ENCODE data around the gene NPY4R2. TPM values are rescaled to one million over a fixed set of nuclear protein-coding genes. Genes with fewer than 3 reads are reported as not detected.
"Not testable (repeated sequence)": the region's sequence is repeated elsewhere in the genome, so short reads cannot be mapped to it uniquely, and the experiment has no call there.

Gene NPY4R2
- total RNA-seq, 3 donors from 2014 or later, result 4.4 to 22.8 (median 18.9) TPM

- H3K4me3 ChIP-seq; H3K9me3 ChIP-seq; H3K36me3 ChIP-seq (ENCODE audit: low read depth); H3K4me1 ChIP-seq (ENCODE audit: low read depth); intact Hi-C loops (cut with DNase I, micrococcal nuclease): not testable (repeated sequence)
- DNase-seq (peak in 1 of 3 donors; percentile 57), ATAC-seq (peak; percentile 52)
Measured at GRCh38 chr10:47943328-47943727, 24.9 kb downstream of the NPY4R2 start.

DNA sequence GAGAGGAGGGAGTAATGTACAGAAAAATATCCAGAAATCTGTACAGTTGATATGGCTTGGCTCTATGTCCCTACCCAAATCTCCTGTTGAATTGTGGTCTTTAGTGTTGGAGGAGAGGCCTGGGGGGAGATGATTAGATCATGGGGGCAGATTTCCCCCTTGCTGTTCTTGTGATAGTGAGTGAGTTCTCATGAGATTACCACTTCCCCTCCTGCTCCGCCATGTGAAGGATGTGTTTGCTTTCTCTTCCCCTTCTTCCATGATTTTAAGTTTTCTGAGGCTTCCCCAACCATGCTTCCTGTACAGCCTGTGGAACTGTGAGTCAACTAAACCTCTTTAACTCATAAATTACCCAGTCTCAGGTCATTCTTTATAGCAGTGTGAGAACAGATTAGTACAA, 29.0 kb downstream of the NPY4R2 start:
- DNase-seq; H3K9me3 ChIP-seq; ATAC-seq; H3K4me3 ChIP-seq; H3K36me3 ChIP-seq (ENCODE audit: low read depth); H3K4me1 ChIP-seq (ENCODE audit: low read depth); intact Hi-C loops (cut with DNase I, micrococcal nuclease): not testable (repeated sequence)

- intact Hi-C loops (cut with DNase I, micrococcal nuclease); H3K4me1 ChIP-seq (ENCODE audit: low read depth); H3K9me3 ChIP-seq; ATAC-seq; H3K36me3 ChIP-seq (ENCODE audit: low read depth); DNase-seq; H3K4me3 ChIP-seq: not testable (repeated sequence)
Measured at GRCh38 chr10:47957158-47957557, 38.7 kb downstream of the NPY4R2 start.

GRCh38 chr10:47959677-47960076, 41.2 kb downstream of the NPY4R2 start:
- not testable (repeated sequence) for ATAC-seq

GRCh38 chr10:47960699-47961098, 42.2 kb downstream of the NPY4R2 start:
- H3K9me3 ChIP-seq; DNase-seq; H3K4me1 ChIP-seq (ENCODE audit: low read depth); intact Hi-C loops (cut with DNase I, micrococcal nuclease); H3K36me3 ChIP-seq (ENCODE audit: low read depth); H3K4me3 ChIP-seq: not testable (repeated sequence)
- peak; percentile 69 for ATAC-seq

More at GRCh38 chr10:47959677-47960076, 41.2 kb downstream of the NPY4R2 start:
- DNase-seq; H3K4me3 ChIP-seq; H3K9me3 ChIP-seq; H3K4me1 ChIP-seq (ENCODE audit: low read depth); intact Hi-C loops (cut with DNase I, micrococcal nuclease); H3K36me3 ChIP-seq (ENCODE audit: low read depth): not testable (repeated sequence)

DNA sequence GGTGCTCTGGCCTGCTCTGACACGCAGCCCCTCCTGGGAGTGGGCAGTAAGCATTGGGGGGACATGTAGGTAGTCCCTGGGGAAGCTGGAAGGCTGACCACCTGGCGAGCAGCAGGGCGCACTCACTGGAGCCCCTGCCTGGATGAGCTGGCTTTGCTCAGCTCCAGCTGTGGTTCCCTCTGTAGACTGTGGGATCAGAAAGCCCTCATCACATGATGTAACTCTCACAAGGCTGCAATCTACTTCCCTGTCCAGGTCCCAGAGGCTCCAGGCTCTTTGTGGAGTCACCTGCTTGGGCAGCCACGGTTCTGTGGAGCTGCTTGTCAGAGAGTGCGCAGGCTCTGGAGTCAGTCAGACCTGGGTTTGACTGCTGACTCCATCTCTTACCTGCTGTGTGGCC, 44.3 kb downstream of the NPY4R2 start:
- H3K9me3 ChIP-seq; ATAC-seq; H3K36me3 ChIP-seq (ENCODE audit: low read depth); intact Hi-C loops (cut with DNase I, micrococcal nuclease); H3K4me3 ChIP-seq; DNase-seq; H3K4me1 ChIP-seq (ENCODE audit: low read depth): not testable (repeated sequence)

DNA sequence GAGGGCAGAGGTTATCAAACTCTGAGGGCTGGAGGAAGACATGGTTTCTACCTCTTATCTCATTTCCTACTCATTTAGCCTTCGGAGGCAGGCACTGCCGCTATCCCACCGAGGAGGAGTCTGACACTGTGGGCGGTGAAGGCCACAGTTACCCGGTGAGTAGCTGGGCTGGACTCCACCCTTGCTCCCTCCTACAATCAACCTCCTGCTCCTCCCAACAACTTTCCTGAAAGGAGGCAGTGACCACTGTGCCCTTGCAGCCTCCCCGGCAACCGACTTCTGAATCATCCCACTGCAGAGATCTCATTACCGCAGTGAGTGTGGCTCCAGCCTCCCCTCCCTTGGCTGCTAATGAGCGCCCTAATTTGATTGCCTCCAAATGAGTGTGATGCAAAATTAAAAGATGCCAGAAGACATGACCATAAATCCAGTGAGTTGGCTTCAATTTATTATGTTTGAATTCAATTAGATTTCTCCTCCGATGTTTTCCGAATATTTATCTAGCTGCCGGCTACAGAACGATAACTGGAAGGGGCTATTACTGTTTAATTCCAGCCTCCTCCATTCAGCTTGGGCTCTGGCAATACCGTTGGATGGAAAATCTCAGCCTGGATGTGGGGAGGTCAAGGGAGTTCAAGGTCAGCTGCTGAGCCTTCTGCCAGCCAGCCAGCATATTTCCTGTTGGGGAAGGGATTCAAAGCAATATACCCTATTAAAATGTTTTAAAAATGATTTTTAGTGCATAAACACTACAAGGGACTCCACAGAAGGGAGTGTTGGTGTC, 46.0 kb downstream of the NPY4R2 start:
- intact Hi-C loops (cut with DNase I, micrococcal nuclease); DNase-seq; H3K4me1 ChIP-seq (ENCODE audit: low read depth); H3K36me3 ChIP-seq (ENCODE audit: low read depth); H3K4me3 ChIP-seq; H3K9me3 ChIP-seq: not testable (repeated sequence)
- peak; percentile 21 for ATAC-seq

DNA sequence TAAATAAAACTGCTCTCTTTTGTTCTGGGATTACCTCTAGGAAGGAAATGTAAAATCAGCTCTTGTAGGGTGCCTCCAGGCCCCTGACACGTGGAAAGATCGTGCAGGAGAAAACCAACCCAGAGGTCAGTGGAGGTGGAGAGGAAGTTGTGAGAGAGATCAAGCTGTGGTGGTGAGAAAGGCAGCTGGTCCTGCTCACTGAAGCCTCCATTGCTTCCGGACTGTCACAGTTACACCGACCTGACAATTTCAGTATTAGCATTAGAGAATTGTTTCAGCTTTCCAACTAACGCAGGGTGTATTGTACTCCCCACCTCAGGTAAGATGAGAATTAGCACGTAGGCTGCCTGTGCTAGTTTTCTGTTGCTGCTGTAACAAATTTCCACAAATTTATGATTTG, 50.5 kb downstream of the NPY4R2 start:
- not testable (repeated sequence) for ATAC-seq

GRCh38 chr10:47970047-47970446, 51.6 kb downstream of the NPY4R2 start:
- H3K4me1 ChIP-seq (ENCODE audit: low read depth); ATAC-seq; DNase-seq; H3K4me3 ChIP-seq; H3K9me3 ChIP-seq; H3K36me3 ChIP-seq (ENCODE audit: low read depth); intact Hi-C loops (cut with DNase I, micrococcal nuclease): not testable (repeated sequence)

More for the DNA sequence above, 50.5 kb downstream of the NPY4R2 start:
- DNase-seq; H3K9me3 ChIP-seq; intact Hi-C loops (cut with DNase I, micrococcal nuclease); H3K4me1 ChIP-seq (ENCODE audit: low read depth); H3K4me3 ChIP-seq; H3K36me3 ChIP-seq (ENCODE audit: low read depth): not testable (repeated sequence)

DNA sequence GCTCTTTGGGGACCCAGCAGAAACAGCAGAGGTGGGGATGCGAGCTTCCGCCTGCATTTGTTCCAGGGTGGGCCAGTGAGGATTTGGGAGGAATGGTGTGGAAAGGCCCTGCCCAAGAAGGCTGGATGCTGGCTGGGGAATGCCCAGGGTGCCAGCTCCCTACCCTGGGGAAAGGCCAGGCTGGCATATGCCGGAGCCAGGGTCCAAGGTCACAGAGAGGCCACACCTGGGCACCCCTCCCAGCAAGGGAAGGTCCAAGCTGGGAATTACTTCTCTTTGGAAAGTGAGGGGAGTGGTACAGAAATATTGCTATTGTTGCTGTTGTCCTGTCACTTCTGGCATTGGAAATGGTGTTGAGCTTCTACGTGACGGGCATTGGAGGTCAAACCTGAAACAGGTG, 53.1 kb downstream of the NPY4R2 start:
- peak; percentile 46 for ATAC-seq
- intact Hi-C loops (cut with DNase I, micrococcal nuclease); H3K9me3 ChIP-seq; H3K36me3 ChIP-seq (ENCODE audit: low read depth); DNase-seq; H3K4me3 ChIP-seq; H3K4me1 ChIP-seq (ENCODE audit: low read depth): not testable (repeated sequence)

DNA sequence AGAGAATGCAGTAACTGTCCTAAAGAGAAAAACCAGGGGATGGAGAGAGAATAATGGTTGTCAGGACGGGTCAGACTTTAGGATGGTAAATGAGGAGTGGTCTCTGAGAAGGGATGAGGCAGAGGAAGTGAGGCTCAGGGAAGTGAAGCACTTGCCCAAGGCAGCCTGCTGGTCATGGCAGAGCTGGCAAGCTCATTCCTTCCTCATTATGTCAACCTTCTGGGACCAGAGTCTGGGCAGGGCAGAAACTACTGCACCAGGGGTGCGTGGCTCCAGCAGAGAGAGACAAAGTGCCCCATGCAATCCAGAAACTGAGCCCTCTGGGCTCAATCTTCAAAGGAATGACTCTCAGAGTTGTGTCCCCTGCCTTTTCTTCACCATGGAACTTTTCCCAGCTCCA, 53.6 kb downstream of the NPY4R2 start:
- not testable (repeated sequence) for H3K36me3 ChIP-seq (ENCODE audit: low read depth)
- ATAC-seq, result peak; percentile 28

More for the DNA sequence above, 53.6 kb downstream of the NPY4R2 start:
- H3K9me3 ChIP-seq; intact Hi-C loops (cut with DNase I, micrococcal nuclease); H3K4me1 ChIP-seq (ENCODE audit: low read depth); H3K4me3 ChIP-seq; DNase-seq: not testable (repeated sequence)

Other genes with a start within 250 kb of the NPY4R2 start
- 1 to 10 TPM in 1 of 3 donors, under 1 TPM in 2; 0.60 to 1.3 (median 0.98) TPM for gene SYT15B, start 155.1 kb upstream of the NPY4R2 start, total RNA-seq
- gene FAM25C, start 81.1 kb downstream of the NPY4R2 start, total RNA-seq, result not detected